GM18951 (cell line): ENCODE measurements around the gene OBP2A.
"Not testable (repeated sequence)": the region's sequence is repeated elsewhere in the genome, so short reads cannot be mapped to it uniquely, and the experiment has no call there.

Source experiments
- POLR2A ChIP-seq: IDR thresholded peaks from 4 replicates; pipeline ENCODE4 v1.6.1; 2011; ENCODE audit warnings: mild to moderate bottlenecking; ENCODE audit not compliant: insufficient read length, insufficient read depth; ENCODE audit errors: extremely low read depth
- in situ Hi-C: fragments of 300-500 bp; cut with MboI; formaldehyde crosslinking; loops from one replicate; pipeline ENCODE4 v1.12.0; 2022; ENCODE audit warnings: low sequenced_read_pairs, mixed read lengths, inconsistent platforms; ENCODE audit not compliant: unreplicated experiment

Gene OBP2A, protein sequence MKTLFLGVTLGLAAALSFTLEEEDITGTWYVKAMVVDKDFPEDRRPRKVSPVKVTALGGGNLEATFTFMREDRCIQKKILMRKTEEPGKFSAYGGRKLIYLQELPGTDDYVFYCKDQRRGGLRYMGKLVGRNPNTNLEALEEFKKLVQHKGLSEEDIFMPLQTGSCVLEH

DNA sequence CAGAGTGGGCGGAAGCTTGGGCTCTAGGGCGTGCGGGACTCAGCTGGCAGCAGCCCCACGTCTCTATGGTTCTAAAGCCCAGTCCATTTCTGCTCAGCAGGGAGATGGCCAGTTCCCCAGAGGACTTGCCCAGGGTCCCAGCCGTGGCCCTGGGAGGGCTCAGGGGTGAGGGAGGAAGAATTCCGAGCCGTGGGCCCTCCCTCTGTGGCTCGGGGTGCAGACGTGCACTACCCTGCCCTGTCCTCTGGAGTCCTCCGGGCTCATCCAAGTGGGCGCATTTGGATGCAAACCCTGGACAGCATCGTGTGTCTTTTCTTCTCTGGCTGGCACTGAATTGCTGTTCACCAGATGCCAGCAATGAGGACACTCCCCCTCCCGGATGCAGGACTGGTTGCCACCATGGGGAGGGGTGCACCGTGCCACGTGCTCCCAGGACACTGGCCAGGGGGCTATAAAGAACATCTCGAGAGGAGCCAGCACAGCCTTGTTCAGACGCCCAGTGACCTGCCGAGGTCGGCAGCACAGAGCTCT, at the start of gene OBP2A:
TSS of gene OBP2A (plus strand) at position 481 of the 531 bp plus-strand sequence. CDS start 55 bp downstream, outside the sequence.
- in situ Hi-C loops = not testable (repeated sequence)

DNA sequence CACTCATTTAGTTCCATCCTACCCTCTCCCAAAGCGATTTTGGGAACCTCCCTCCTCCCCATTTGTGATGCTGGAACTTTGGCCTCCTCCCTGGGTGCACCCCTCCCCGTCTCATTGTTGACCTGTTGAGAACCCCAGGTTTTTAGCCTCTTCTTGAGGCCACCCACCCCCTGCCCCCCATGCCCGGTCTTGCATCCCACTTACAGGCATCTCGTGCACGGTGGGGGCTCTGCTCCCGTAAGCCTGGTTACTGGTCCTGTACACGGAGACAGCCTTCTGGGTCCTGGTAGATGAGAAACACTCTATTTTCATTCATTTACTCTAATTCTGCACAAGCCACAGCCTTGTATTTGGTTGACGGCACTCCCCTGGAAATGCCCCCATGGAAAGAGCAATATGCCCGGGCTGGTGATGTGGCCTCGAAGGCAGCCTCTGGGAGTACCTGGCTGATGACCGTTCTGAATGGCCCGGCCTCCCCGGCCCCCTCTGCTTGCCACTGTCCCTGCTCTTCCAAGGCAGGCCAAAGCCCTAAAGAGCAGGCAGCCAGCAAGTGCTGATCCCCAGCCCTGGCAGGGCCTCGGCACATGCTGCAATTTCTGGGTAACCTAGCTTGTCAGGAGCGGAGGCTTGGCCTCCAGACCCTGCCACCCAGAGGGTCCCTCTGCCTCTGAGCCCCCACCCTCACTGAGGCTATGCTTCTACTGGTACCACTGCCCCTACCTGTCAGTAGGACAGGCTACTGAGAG, 47.4 kb upstream of the OBP2A start:
- in situ Hi-C loops = no loop called here
- TF ChIP-seq POLR2A = no peak

GRCh38 chr9:135499326-135500070, 46.4 kb upstream of the OBP2A start:
- in situ Hi-C loops = no loop called here
- TF ChIP-seq POLR2A = no peak

DNA sequence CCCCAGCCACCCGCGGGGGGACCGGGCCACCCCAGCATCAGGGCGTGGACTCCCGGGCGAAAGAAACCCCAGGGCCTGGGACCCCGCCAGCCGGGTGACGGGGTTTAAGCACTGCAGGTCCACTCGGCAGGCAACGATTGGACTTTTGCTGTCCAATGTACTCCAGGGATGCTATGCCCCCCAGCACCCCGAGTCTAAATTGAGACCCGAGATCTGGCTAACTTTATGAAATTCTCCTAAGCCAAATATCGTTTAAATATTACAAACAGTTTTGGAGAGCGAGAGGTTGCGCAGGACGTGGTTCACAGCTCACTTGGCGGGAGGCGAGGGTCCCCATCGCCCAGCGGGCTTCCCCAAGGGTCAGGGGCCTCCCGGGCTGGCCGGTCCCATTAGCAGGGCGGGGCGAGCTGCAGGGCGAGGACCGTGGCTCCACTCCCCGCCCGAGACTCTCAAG, 45.8 kb upstream of the OBP2A start:
- in situ Hi-C loops = no loop called here
- no peak for TF ChIP-seq POLR2A

DNA sequence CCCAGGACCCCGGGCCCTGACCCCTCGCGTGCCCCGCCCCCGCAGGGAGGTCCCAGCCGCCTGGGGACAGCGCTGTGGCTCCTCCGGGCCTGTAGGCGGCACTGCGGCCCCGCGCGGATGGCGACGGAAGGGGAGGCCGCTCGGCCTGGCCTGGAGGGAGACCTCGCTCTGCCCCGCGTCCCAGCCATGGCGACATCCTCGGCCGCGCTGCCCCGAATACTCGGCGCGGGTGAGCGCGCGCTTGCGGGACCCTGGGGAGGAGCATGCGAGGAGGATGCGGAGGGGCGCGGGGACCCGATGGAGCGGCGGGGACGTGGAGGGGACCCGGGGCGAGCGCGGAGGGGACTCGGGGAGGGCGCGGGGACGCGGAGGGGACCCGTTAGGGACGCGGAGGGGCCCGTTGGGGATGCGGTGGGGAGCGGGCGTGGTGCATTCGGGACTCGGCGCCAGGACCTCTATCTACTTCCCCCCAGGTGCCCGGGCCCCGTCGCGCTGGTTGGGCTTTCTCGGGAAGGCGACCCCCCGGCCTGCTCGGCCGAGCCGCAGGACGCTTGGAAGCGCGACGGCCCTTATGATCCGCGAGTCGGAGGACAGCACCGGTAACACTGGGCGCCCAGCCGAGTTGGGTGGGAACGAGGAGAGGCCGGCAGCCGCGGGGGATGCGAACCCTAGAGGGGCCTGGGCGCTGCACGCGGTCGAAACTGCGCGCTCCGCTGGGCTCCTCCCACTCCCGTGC, 45.2 kb upstream of the OBP2A start, which contains the start of gene MRPS2:
TSS of gene MRPS2 (plus strand) at position 158 of the 736 bp plus-strand sequence. CDS start at position 187, 29 bp downstream.
- in situ Hi-C loops = no loop called here
- peak; percentile 79 for TF ChIP-seq POLR2A

- in situ Hi-C loops = no loop called here
- TF ChIP-seq POLR2A = no peak
Measured at GRCh38 chr9:135501261-135502167, 44.4 kb upstream of the OBP2A start.

- no peak for TF ChIP-seq POLR2A
- in situ Hi-C loops = no loop called here
Measured at GRCh38 chr9:135502168-135502872, 43.6 kb upstream of the OBP2A start.

DNA sequence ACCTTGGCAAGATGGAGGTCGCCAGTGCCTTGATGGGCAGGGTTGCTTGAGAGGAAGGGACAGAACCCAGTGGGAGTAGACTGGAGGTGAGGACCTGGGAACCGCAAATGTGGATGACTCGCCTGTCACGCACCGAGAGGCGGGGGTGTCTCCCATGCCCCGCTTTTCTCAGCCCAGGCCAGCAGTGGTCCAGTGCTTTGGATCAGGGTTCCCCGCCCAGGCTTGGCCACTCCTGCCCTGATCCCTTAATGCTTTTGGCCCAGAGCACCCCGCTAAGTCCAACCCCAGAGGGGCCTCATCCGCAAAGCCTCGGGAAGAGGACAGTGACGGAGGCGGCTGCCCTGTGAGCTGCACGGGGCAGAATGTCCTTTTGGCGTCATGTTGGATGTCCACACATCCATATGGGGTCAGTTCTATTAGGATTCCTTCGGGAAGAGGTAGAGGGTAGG, 43.0 kb upstream of the OBP2A start:
- TF ChIP-seq POLR2A = no peak
- in situ Hi-C loops = no loop called here

- TF ChIP-seq POLR2A = no peak
- in situ Hi-C loops = no loop called here
Measured at GRCh38 chr9:135503371-135504261, 42.3 kb upstream of the OBP2A start.
